Kidney capillary endothelial cell (primary cell): ENCODE data around the gene AKAIN1.

Source experiments
- DNase-seq: peaks from one replicate; pipeline ENCODE4 v3.0.0-alpha.2; 2018; ENCODE audit warnings: low spot score

AKAIN1 gene

GRCh38 chr18:5093902-5094301 lies 103.2 kb downstream of the AKAIN1 start:
- no peak for DNase-seq
